K562 (cell line): ENCODE measurements around the gene FBXO4. TPM values are rescaled to one million over a fixed set of nuclear protein-coding genes. Genes with fewer than 3 reads are reported as not detected.

Experiments used
- CBFA2T2 ChIP-seq: fragments of 450-650 bp; conservative IDR thresholded peaks from 2 replicates; pipeline ENCODE4 v1.6.1; 2017; ENCODE audit warnings: mild to moderate bottlenecking
- FOXP1 ChIP-seq: sonication (generic); formaldehyde crosslinking; IDR thresholded peaks from 2 replicates; pipeline ENCODE4 v1.8.0; 2022; ENCODE audit warnings: mild to moderate bottlenecking, missing genetic modification reagents
- HMBOX1 ChIP-seq: sonication (generic); IDR thresholded peaks from 2 replicates; pipeline ENCODE4 v1.6.1; 2016
- MGA ChIP-seq: fragments of 450-650 bp; IDR thresholded peaks from 2 replicates; pipeline ENCODE4 v1.6.1; 2016; ENCODE audit warnings: mild to moderate bottlenecking, moderate library complexity
- MLLT1 ChIP-seq, 2 experiments: fragments of 450-650 bp; IDR thresholded peaks; 2 replicates each; pipeline ENCODE4 v1.6.1; 2016
- NEUROD1 ChIP-seq: fragments of 150-350 bp; IDR thresholded peaks from 2 replicates; pipeline ENCODE4 v1.6.1; 2014; ENCODE audit warnings: borderline replicate concordance, low read length, low read depth; ENCODE audit not compliant: partially characterized antibody
- TCF3 ChIP-seq: sonication (generic); formaldehyde crosslinking; IDR thresholded peaks from 2 replicates; pipeline ENCODE4 v1.4.0; 2020; ENCODE audit warnings: mild to moderate bottlenecking, missing genetic modification reagents
- ZBTB9 ChIP-seq: fragments of 450-650 bp; formaldehyde crosslinking; IDR thresholded peaks from 2 replicates; pipeline ENCODE4 v1.4.0; 2020; ENCODE audit warnings: mild to moderate bottlenecking, moderate library complexity
- ZNF589 ChIP-seq: fragments of 200-800 bp; sonication (Bioruptor generic); IDR thresholded peaks from 2 replicates; pipeline ENCODE4 v1.6.1; 2016; ENCODE audit warnings: low read depth, missing genetic modification characterization, missing compliant biosample characterization
- polyA plus RNA-seq, 8 experiments: library from polyadenylated mRNA; depleted of rRNA in 4 of 8; stranded (reverse) in 5 of 8; unstranded in 3 of 8; fragments of >200 nt; fragmentation: Nextera tagmentation in 2 of 8; fragmentation: Illumina TruSeq in 1 of 8; extraction: Ambion mirVana in 2 of 8; extraction: Trizol in 1 of 8; gene quantifications; 2 replicates each; pipeline versions ENCODE4 v1.2.1 to v1.2.3, GENCODE V29; 2011 to 2014; ENCODE audit warnings: inconsistent platforms in 1 of 8, missing spikeins in 1 of 8
- total RNA-seq, 7 experiments: library from RNA; depleted of rRNA in 6 of 7; stranded (reverse); fragments of >200 nt in 6 of 7; fragmentation: Illumina TruSeq in 2 of 7; extraction: Trizol in 2 of 7; gene quantifications; 2 replicates each; pipeline versions ENCODE4 v1.2.1 to v1.2.3, GENCODE V29; 2011 to 2021; ENCODE audit warnings: low replicate concordance in 1 of 7

The FBXO4 gene
- total and polyA plus RNA-seq, 9 of the 15 experiments (the other 6 are each of a cell fraction or from before 2014, with no cell fraction given) = 5.9 to 33.4 (median 19.6) TPM

GRCh38 chr5:41883243-41883642, 41.8 kb upstream of the FBXO4 start (continued):
- no peak for TF ChIP-seq FOXP1 (CRISPR knock-in tag)
- TF ChIP-seq CBFA2T2 = peak; percentile 83
- 0 out of 2 replicates have a peak, but pooled peaks have one; percentile 33 for TF ChIP-seq ZBTB9
- TF ChIP-seq MGA = peak; percentile 68
- no peak for TF ChIP-seq NEUROD1
- peak; percentile 95 for TF ChIP-seq HMBOX1
- 0 out of 2 replicates have a peak, but pooled peaks have one; percentile 39 for TF ChIP-seq ZNF589 (CRISPR knock-in tag)
- peak; percentile 85 for TF ChIP-seq TCF3 (CRISPR knock-in tag)
- TF ChIP-seq MLLT1 (IDR thresholded peaks at IDR 0.05) = no peak
